ENCODE data around the gene GOLIM4.

DNA sequence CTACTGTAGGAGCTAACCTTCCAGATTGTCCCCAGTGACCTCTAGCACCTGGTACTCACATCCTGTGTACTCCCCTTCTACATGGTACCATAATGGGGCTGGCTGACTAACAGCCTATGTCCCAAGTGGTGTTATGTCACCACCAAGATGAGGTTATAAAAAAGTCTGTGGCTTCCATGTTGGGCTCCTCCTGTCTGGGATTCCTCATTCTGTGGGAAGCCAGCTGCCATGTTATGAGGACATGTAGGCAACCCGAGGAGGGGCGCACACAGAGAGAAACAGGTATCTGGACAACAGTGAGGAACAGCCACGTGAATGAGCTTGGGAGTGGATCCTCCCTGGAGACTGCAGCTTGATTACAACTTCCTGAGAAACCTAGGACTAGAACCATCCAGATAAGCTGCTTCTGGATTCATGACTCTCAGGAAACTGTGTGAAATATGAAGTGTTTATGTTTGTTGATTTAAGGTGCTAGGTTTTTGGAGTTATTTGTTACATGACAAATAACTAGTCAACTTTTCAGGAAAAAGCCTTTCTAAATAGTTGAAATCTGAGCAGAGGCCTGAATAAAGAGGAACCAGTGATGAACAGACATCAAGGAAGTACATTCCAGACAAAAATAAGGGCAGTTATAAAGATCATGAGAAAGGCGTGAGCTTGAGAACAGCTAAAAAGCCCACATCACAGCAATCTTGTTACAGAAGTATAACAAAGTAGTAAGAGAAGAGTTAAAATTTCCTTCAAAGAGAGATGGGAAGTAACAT lies 21.7 kb downstream of the GOLIM4 start:
- TF ChIP-seq, protein P1, sequence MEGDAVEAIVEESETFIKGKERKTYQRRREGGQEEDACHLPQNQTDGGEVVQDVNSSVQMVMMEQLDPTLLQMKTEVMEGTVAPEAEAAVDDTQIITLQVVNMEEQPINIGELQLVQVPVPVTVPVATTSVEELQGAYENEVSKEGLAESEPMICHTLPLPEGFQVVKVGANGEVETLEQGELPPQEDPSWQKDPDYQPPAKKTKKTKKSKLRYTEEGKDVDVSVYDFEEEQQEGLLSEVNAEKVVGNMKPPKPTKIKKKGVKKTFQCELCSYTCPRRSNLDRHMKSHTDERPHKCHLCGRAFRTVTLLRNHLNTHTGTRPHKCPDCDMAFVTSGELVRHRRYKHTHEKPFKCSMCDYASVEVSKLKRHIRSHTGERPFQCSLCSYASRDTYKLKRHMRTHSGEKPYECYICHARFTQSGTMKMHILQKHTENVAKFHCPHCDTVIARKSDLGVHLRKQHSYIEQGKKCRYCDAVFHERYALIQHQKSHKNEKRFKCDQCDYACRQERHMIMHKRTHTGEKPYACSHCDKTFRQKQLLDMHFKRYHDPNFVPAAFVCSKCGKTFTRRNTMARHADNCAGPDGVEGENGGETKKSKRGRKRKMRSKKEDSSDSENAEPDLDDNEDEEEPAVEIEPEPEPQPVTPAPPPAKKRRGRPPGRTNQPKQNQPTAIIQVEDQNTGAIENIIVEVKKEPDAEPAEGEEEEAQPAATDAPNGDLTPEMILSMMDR (IDR thresholded peaks at IDR 0.05), result no peak
- TF ChIP-seq EP300 (IDR thresholded peaks at IDR 0.05), result no peak
